ENCODE measurements around the gene TFCP2.
"Not testable (repeated sequence)": the region's sequence is repeated elsewhere in the genome, so short reads cannot be mapped to it uniquely, and the experiment has no call there.

TFCP2 gene

DNA sequence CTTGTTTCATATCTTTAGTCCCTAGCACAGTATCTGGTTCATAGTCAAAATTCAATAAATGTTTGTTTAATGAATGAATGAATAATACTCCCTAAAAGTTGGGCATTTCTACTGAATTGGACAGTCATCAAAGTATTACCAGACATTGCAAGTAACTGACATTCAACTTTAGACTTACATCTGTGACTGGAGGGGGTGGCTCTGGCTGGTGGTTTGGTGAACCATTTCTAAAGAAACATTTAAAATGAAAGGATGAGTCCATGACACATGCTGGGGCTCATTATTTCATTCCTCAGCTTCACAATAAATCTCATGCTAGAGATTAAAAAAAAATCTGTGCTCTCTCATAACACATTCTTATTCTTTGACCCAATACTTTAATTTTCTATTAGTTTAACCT is 69.0 kb downstream of the TFCP2 start:
- H3K9me3 ChIP-seq (ENCODE audit: insufficient read depth, low read depth, low read length) = no peaks in the 10 kb centered on the region
- no peaks in the 10 kb centered on the region for H3K27me3 ChIP-seq (ENCODE audit: insufficient read depth, low read length)
- H3K9ac ChIP-seq (ENCODE audit: low read depth, low read length) = no peak overlapping the region
- H3K4me1 ChIP-seq (ENCODE audit: insufficient read depth, low read length) = no peaks in the 10 kb centered on the region
- H3K36me3 ChIP-seq (ENCODE audit: insufficient read depth, low read length) = peaks cover 92% of the 10 kb centered on the region
- H3K4me3 ChIP-seq (ENCODE audit: low read length) = no peak overlapping the region
- H3K27ac ChIP-seq (ENCODE audit: low read depth, low read length) = no peak overlapping the region

DNA sequence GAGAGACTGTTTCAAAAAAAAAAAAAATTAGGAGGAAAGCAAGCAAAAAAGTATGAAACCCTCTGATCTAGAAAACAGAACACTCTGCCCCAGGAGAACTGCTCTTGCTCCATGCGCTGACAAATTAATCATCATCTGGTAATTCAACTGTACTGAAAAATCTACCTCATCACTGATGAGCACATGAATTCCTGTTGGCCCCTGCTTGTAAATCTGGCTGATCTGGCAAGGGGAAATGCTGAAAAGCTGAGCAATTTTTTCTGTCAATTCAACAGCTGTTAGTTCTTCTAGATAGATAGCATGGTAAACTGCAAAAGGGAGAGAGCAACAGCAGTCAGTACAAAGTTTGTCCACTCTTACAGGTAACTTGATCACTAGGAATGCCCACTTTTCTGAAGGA is 74.3 kb downstream of the TFCP2 start:
- Histone ChIP-seq H3K9me3 (ENCODE audit: insufficient read depth, low read depth, low read length) (no peaks in the 10 kb centered on the region), H3K27me3 (ENCODE audit: insufficient read depth, low read length) (no peaks in the 10 kb centered on the region), H3K4me1 (ENCODE audit: insufficient read depth, low read length) (no peaks in the 10 kb centered on the region), H3K27ac (ENCODE audit: low read depth, low read length) (no peak overlapping the region), H3K4me3 (ENCODE audit: low read length) (no peak overlapping the region), H3K36me3 (ENCODE audit: insufficient read depth, low read length) (peaks cover 94% of the 10 kb centered on the region), H3K9ac (ENCODE audit: low read depth, low read length) (no peak overlapping the region)
- 43% methylated on average over 1 of the region's 1 CpG for WGBS

DNA sequence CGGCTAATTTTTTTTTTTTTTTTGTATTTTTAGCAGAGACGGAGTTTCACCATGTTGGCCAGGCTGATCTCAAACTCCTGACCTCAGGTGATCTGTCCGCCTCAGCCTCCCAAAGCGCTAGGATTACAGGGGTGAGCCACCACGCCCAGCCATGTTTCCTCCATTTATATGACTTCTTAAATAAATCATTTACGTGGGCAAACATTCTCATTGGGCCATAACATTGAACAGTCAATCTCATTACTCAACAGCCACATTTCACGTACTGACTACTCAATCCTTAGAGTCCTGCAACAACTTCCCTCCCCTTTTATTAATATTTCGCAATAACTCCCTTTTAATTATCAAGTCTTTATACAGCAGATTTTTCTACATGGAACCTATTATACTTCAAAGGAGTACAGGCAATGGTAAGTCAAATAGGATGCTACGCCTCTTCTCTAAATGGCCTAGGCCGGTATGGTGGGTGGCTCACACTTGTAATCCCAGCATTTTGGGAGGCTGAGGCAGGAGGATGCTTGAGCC is 82.2 kb downstream of the TFCP2 start:
- Histone ChIP-seq H3K27ac (ENCODE audit: low read depth, low read length) (no peak overlapping the region), H3K9me3 (ENCODE audit: insufficient read depth, low read depth, low read length) (no peaks in the 10 kb centered on the region), H3K4me1 (ENCODE audit: insufficient read depth, low read length) (no peaks in the 10 kb centered on the region), H3K36me3 (ENCODE audit: insufficient read depth, low read length) (peaks cover 32% of the 10 kb centered on the region), H3K4me3 (ENCODE audit: low read length) (no peak overlapping the region), H3K9ac (ENCODE audit: low read depth, low read length) (no peak overlapping the region), H3K27me3 (ENCODE audit: insufficient read depth, low read length) (no peaks in the 10 kb centered on the region)
- WGBS = 96% methylated on average over 10 of the region's 10 CpGs

DNA sequence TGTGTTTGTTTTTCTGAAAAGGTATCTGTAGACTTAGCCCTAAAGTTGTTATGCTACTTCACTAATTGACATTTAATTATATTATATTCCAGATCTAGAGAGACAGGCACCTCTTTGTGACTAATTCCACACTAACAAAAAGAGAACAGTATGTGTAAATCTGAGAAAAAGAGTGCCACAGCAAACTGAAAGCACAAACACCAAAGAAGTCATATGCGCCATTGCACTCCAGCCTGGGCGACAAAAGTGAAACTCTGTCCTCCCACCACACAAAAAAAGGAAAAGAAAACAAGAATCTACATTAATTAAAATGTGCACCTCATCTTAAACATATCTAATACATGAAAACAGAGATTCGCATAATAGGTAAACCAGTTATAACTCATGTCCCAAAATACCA is 85.1 kb downstream of the TFCP2 start:
- H3K4me1 ChIP-seq (ENCODE audit: insufficient read depth, low read length) = no peaks in the 10 kb centered on the region
- H3K27ac ChIP-seq (ENCODE audit: low read depth, low read length) = no peak overlapping the region
- H3K27me3 ChIP-seq (ENCODE audit: insufficient read depth, low read length) = no peaks in the 10 kb centered on the region
- no peak overlapping the region for H3K9ac ChIP-seq (ENCODE audit: low read depth, low read length)
- no peak overlapping the region for H3K4me3 ChIP-seq (ENCODE audit: low read length)
- 90% methylated on average over 2 of the region's 3 CpGs for WGBS
- H3K36me3 ChIP-seq (ENCODE audit: insufficient read depth, low read length) = peaks cover 6% of the 10 kb centered on the region
- no peaks in the 10 kb centered on the region for H3K9me3 ChIP-seq (ENCODE audit: insufficient read depth, low read depth, low read length)

DNA sequence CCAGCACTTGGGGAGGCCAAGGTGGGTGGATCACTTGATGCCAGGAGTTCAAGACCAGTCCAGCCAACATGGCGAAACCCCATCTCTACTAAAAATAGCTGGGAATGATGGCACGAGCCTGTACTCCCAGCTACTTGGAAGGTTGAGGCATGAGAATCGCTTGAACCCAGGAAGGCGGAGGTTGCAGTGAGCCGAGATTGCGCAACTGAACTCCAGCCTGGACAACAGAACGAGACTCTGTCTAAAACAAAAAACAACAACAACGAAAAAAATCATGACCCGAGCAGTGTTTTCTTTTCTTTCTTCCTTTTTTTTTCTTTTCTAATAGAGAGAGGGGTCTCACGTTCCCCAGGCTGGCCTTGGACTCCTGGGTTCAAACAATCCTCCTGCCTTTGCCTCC is 86.0 kb downstream of the TFCP2 start:
- 94% methylated on average over 10 of the region's 10 CpGs for WGBS

DNA sequence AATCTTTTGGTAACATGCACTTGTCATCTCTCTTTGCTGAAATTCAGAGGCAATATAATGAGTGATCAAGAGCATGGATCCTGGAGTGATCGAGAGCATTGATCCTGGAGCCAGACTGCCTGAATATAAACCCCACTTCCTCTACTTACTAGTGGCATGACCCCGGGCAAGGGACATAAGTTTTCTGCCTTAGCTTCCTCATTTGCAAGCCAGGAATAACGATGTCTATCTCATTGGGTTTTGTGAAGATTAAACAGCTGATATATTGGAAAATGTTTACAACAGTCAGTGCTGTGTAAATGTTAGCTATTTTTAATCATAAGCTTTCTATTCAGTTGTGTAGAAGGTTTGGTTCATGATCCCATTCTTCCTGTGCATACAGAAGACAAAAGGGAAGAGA is 87.2 kb downstream of the TFCP2 start:
- Histone ChIP-seq H3K27ac (ENCODE audit: low read depth, low read length) (no peak overlapping the region), H3K27me3 (ENCODE audit: insufficient read depth, low read length) (no peaks in the 10 kb centered on the region), H3K36me3 (ENCODE audit: insufficient read depth, low read length) (no peaks in the 10 kb centered on the region; the same call in 1 of the 2 replicates), H3K4me3 (ENCODE audit: low read length) (no peak overlapping the region), H3K9ac (ENCODE audit: low read depth, low read length) (no peak overlapping the region), H3K4me1 (ENCODE audit: insufficient read depth, low read length) (peaks cover 11% of the 10 kb centered on the region), H3K9me3 (ENCODE audit: insufficient read depth, low read depth, low read length) (no peaks in the 10 kb centered on the region)
- WGBS = 94% methylated on average over 3 of the region's 3 CpGs

More for the DNA sequence above, 86.0 kb downstream of the TFCP2 start:
- Histone ChIP-seq H3K27me3 (ENCODE audit: insufficient read depth, low read length) (no peaks in the 10 kb centered on the region), H3K4me1 (ENCODE audit: insufficient read depth, low read length) (peaks cover 5% of the 10 kb centered on the region), H3K36me3 (ENCODE audit: insufficient read depth, low read length) (peaks cover 6% of the 10 kb centered on the region), H3K4me3 (ENCODE audit: low read length) (no peak overlapping the region), H3K9me3 (ENCODE audit: insufficient read depth, low read depth, low read length) (no peaks in the 10 kb centered on the region), H3K9ac (ENCODE audit: low read depth, low read length) (no peak overlapping the region), H3K27ac (ENCODE audit: low read depth, low read length) (no peak overlapping the region)

DNA sequence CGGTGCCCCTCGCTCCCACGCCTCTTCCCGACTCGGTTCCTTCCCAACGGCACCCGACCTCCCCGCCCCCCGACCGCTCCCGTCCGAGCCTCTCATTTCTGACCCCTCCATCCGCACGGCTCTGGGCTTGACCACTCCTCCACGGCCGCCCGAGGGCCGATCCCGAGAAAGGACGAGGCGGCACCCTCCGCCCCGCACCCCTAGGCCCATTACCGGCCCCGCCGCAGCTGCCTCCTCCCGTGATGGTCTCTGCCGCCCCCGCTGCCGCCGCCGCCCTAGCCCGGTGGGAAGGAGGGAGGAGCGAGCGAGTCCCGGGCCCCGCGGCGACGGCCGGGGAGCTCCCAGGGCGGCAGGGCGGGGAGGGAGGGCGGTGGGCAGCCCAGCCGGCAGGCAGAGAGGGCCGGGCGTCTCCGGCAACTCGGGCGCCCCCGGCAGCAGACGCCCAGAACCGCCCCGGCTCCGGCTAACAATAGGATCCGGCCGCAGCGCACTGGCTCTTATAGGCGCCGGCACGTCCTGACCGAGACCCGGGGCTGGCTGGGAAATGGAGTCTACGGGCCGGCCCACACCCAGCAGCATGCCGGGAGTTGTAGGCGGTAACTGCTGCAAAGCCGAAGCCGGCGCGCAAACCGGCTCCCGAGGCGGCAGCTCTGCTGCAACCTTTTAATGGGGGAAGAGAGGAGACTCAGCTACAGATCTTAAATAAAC is 89.7 kb downstream of the TFCP2 start, which contains the start of gene CSRNP2:
CSRNP2 (minus strand) TSS at position 471 of the 708 bp plus-strand sequence. CDS start 7,035 bp downstream, outside the sequence.
- Histone ChIP-seq H3K9ac (ENCODE audit: low read depth, low read length) (peak within 1 kb of the TSS; percentile 79), H3K27ac (ENCODE audit: low read depth, low read length) (peak within 1 kb of the TSS; percentile 88), H3K36me3 (ENCODE audit: insufficient read depth, low read length) (no peaks in the 10 kb centered on the region), H3K9me3 (ENCODE audit: insufficient read depth, low read depth, low read length) (no peaks in the 10 kb centered on the region), H3K4me1 (ENCODE audit: insufficient read depth, low read length) (peaks cover 11% of the 10 kb centered on the region), H3K27me3 (ENCODE audit: insufficient read depth, low read length) (no peaks in the 10 kb centered on the region), H3K4me3 (ENCODE audit: low read length) (peak within 1 kb of the TSS; percentile 84)
- WGBS = under 1% methylated on average over 74 of the region's 74 CpGs

DNA sequence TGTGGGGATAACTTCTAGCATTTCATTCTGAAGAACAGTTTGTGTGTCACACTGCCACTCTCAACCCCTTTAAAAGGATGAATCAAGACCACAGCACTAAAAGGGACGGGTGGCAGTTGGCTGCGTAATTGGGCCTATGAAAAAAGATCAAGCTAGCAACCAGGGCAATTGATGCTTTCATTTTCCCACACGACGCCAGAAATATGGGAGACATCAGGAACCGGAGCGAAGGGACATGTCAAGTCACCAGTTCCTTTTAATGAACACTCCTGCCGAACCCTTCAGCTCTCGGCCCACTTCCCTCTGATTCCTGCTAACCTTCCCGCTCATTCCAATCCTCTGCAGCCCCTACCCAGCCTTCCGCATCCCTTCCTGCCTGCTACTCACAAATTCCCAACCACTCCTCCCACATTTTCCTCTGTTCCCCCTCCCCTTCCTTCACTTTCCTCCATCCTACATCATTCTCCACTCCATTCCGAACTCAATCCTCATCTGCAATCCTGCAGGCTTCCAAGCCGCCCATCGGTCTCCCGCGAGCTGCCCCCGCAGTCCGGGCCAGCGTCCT is 90.3 kb downstream of the TFCP2 start:
- H3K4me1 ChIP-seq (ENCODE audit: insufficient read depth, low read length) = peaks cover 11% of the 10 kb centered on the region
- H3K27me3 ChIP-seq (ENCODE audit: insufficient read depth, low read length) = no peaks in the 10 kb centered on the region
- peak overlapping the region; percentile 79 for H3K9ac ChIP-seq (ENCODE audit: low read depth, low read length)
- peak overlapping the region; percentile 84 for H3K4me3 ChIP-seq (ENCODE audit: low read length)
- peak overlapping the region; percentile 88 for H3K27ac ChIP-seq (ENCODE audit: low read depth, low read length)
- WGBS = 1% methylated on average over 18 of the region's 18 CpGs
- H3K36me3 ChIP-seq (ENCODE audit: insufficient read depth, low read length) = no peaks in the 10 kb centered on the region
- H3K9me3 ChIP-seq (ENCODE audit: insufficient read depth, low read depth, low read length) = no peaks in the 10 kb centered on the region

DNA sequence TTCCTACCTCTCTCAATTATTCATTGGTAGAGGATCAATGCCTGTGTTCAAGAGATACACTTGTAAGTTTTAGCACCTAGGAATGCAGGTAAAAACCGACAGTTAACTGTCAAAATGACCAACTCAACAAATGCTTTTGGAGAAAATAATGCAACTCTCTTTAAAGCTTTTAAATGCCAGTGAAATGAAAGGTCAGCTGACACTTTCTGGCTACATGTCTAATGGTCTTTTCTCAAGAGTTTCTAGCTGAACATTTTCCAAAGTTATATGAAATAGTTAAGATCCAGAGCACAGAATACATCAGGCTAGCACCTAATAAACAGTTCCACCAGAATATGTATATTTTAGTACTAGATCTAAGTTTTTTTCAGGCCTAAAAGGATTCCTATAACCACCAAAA is 91.5 kb downstream of the TFCP2 start:
- Histone ChIP-seq H3K27me3 (ENCODE audit: insufficient read depth, low read length) (no peaks in the 10 kb centered on the region), H3K4me1 (ENCODE audit: insufficient read depth, low read length) (peaks cover 11% of the 10 kb centered on the region), H3K9ac (ENCODE audit: low read depth, low read length) (no peak overlapping the region), H3K36me3 (ENCODE audit: insufficient read depth, low read length) (no peaks in the 10 kb centered on the region), H3K27ac (ENCODE audit: low read depth, low read length) (no peak overlapping the region), H3K4me3 (ENCODE audit: low read length) (peak overlapping the region; percentile 84; the same call in 1 of the 2 replicates), H3K9me3 (ENCODE audit: insufficient read depth, low read depth, low read length) (no peaks in the 10 kb centered on the region)
- 80% methylated on average over 1 of the region's 1 CpG for WGBS

DNA sequence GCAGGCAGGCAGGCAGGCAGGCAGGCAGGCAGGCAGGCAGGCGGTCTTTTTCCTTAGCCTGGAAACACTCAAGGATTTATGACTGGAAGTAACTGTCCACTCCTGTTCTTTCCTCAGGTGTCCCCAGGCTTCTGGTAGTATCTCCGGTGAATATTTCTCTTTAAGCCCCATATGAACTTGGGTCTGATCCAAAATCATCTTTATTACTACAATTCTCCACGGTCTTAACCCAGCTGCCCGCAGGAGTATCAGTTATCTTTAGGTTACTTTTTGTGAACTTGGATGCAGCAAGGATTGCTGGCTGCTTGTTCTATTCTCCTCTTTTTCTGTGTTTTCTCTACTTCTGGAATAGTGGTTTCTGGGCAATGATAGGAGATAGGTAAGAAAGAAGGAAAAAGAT is 92.8 kb downstream of the TFCP2 start:
- no peaks in the 10 kb centered on the region for H3K9me3 ChIP-seq (ENCODE audit: insufficient read depth, low read depth, low read length)
- no peak overlapping the region for H3K9ac ChIP-seq (ENCODE audit: low read depth, low read length)
- 0 out of 2 replicates have a peak, but pooled peaks cover 3% of the 10 kb centered on the region for H3K36me3 ChIP-seq (ENCODE audit: insufficient read depth, low read length)
- H3K4me3 ChIP-seq (ENCODE audit: low read length) = no peak overlapping the region
- peaks cover 11% of the 10 kb centered on the region for H3K4me1 ChIP-seq (ENCODE audit: insufficient read depth, low read length)
- no peak overlapping the region for H3K27ac ChIP-seq (ENCODE audit: low read depth, low read length)
- whole genome bisulfite sequencing = 96% methylated on average over 4 of the region's 4 CpGs
- no peaks in the 10 kb centered on the region for H3K27me3 ChIP-seq (ENCODE audit: insufficient read depth, low read length)

DNA sequence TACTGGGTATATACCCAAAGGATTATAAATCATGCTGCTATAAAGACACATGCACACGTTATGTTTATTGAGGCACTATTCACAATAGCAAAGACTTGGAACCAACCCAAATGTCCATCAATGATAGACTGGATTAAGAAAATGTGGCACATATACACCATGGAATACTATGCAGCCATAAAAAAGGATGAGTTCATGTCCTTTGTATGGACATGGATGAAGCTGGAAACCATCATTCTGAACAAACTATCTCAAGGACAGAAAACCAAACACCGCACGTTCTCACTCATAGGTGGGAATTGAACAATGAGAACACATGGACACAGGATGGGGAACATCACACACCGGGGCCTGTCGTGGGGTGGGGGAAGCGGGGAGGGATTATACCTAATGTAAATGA is 94.1 kb downstream of the TFCP2 start:
- WGBS = 100% methylated on average over 5 of the region's 6 CpGs
- not testable (repeated sequence) for H3K27ac ChIP-seq (ENCODE audit: low read depth, low read length); H3K4me3 ChIP-seq (ENCODE audit: low read length); H3K27me3 ChIP-seq (ENCODE audit: insufficient read depth, low read length); H3K9me3 ChIP-seq (ENCODE audit: insufficient read depth, low read depth, low read length); H3K9ac ChIP-seq (ENCODE audit: low read depth, low read length); H3K36me3 ChIP-seq (ENCODE audit: insufficient read depth, low read length)
- peaks cover 11% of the 10 kb centered on the region for H3K4me1 ChIP-seq (ENCODE audit: insufficient read depth, low read length)
